NCI-H2196 (cell line): ENCODE data around the gene EXOSC5.

Experiments
- DNase-seq: peaks from one replicate; lab custom pipeline; 2025; ENCODE audit not compliant: unreplicated experiment; lab: John Stamatoyannopoulos, UW

The EXOSC5 gene

DNA sequence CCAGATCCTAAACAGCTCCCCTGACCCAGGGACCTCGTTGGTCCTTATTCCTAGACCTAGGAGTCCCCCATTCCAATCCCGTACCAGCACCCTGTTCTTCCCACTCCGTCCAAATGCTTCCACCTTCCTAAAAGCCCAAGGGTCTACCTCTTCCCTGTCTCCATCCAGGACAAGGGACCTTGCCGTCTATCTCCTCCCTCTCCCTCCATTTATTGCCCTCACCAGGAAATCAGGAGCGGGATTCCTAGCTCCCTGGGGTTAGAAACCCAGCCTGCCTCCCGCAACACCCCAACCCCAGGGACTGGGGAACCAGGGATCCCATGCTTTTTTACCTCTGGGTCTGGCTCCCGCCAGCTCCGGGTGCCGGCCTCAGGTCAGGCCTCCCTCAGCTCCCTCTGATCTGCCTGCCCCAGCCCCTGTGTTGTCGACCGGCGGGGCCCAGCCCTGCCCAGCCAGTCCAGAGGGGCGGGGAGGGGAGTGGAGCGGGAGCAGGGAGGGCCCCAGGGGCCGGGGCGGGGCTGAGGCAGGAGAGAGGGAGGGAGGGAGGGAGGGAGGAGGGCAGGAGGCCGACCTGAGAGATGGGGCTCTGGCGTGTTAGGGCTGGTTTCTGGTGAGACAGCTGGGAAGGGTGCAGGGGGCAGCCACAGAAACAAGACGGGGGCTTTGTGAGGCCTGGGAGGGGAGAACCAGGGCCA, 29.9 kb upstream of the EXOSC5 start, which contains the start of gene B3GNT8:
B3GNT8 (minus strand) TSS at position 423 of the 695 bp plus-strand sequence. CDS start 596 bp downstream, outside the sequence.
- DNase-seq: peak; percentile 85

DNA sequence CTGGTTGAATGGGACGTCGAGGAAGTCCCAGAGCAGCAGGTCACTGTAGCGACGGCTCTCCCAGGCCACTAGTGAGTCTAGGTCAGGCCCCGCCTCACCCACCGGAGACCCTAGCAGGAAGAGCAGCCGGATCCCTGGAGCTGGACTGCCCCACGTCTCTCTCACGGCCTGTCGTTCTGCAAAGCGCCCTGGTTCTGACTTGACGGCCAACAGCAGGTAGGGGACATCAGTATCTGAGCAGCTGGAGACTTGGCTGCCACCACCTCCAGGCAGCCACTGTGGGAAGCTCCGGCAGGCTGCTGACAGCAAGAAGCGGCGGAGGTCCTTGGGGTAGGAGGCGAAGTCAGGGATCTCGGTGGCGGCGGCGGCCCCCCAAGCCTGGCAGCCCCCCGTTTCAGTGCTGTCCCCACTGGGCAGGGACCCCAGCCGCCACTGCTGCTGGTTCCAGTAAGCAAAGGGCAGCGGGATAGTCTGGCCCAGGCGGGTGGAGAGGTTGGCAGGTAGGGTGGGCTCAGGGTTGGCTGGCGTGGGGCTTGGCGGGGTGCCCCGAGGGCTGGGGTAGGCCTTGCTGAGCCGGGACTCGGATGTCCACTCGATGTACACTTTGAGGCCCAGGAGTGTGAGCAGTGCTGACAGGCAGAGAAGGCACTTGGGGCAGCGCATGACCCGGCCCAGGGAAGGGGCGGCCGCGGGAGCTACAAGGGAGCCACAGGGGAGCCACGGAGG, 29.1 kb upstream of the EXOSC5 start:
- DNase-seq: no peak

DNA sequence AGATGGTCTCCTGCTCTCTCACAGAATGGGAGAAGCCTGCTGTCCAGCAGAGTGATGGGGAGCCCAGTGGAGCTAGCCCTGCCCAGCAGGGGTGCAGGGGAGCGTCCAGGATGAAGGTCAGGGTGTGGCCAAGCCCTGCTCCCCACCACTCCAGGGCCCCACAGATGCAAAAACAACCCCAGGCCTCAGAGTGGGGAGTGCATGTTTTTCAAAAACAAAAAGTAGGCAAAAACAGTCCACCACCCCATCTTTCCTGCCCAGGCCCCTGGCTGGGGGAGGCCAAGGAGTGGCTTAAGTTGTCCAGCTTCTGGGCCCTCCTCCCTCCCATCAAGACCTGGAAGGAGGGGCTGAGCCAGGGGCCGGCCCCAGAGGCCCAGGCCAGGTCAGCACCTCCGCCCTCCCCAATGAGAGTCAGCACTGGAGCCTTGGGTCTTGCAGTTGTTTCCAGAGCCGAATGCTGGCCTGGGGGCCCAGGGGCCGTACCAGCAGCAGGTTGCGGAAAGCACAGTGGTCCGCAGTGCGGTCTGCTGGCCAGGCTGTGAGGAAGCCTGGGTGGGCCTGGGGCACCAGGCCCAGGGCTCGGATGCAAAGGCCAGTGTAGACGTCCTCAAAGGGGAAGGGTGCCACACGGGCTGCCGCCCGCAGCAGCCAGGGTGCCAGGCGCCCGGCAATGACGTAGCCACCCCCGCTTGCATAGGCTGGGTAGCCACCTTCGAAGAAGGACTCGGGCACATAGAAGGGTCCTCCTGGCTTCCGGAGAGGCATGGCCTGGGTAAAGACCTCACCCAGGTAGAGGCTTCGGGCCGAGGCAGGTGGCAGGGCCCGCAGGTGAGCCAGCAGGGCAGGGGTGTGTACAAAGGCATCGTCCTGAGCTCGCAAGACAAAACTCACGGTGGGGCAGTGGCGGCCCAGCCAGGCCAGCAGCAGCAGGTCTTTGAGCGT, 28.3 kb upstream of the EXOSC5 start:
- no peak for DNase-seq

DNA sequence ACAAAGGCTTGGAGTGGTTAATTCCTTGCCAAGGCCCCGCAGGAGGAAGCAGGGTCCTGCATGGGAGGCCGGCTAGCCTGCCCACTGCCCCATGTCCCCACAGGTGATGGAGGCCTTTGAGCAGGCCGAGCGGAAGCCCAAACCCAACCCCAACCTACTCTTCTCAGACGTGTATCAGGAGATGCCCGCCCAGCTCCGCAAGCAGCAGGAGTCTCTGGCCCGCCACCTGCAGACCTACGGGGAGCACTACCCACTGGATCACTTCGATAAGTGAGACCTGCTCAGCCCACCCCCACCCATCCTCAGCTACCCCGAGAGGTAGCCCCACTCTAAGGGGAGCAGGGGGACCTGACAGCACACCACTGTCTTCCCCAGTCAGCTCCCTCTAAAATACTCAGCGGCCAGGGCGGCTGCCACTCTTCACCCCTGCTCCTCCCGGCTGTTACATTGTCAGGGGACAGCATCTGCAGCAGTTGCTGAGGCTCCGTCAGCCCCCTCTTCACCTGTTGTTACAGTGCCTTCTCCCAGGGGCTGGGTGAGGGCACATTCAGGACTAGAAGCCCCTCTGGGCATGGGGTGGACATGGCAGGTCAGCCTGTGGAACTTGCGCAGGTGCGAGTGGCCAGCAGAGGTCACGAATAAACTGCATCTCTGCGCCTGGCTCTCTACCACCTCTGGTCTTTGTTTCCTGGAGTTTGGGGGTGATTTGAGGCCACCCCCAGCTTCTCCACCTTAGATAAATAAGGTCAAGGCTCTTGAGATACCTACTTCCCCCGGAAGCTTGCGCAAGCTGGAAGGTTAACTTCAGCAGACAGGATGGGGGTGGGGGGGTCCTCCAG, 27.4 kb upstream of the EXOSC5 start:
- no peak for DNase-seq

DNA sequence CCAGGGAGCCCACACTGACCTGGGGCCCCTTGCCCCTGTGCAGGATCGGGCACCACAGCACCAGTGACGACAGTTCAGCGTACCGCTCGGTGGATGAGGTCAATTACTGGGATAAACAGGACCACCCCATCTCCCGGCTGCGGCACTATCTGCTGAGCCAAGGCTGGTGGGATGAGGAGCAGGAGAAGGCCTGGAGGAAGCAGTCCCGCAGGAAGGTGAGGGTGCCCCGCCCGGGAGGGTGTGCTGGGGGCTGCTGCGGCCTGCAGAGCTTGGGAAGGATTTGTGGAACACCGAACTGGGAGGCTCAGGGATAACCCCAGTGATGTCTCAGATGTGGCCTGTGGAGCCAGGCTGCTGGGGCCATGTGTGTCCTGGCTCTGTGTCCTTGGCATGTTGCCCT, 25.8 kb upstream of the EXOSC5 start:
- DNase-seq: no peak

DNA sequence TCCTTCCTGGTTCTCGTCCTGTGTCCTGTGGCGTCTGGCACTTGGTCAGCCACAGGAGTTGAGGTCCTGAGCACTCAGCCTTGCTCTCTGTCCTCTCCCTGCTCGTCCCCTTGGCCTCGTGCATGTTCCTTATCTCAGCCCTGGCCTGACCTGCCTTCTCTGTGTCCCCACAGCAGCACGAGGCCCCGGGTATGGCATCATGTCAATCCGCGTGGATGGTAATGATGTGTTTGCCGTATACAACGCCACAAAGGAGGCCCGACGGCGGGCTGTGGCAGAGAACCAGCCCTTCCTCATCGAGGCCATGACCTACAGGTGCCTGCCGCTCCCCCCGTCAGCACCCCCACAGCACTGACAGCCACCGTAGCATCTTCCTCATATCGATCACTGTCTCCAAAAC, 25.3 kb upstream of the EXOSC5 start:
- DNase-seq: no peak

DNA sequence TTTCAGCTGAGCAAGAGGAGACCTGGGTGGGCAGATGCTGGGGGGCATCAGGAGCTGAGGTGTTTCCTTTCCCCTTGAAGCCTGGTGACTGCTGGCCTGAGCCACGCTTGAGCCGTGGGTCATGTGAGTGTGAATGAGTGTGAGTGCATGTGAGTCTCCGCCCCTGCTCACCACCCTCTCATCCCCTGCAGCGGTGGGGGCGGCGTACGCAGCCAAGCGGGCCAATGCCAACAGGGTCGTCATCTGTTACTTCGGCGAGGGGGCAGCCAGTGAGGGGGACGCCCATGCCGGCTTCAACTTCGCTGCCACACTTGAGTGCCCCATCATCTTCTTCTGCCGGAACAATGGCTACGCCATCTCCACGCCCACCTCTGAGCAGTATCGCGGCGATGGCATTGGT, 24.8 kb upstream of the EXOSC5 start:
- DNase-seq: no peak

GRCh38 chr19:41421314-41421713, 24.2 kb upstream of the EXOSC5 start:
- DNase-seq: peak; percentile 69

DNA sequence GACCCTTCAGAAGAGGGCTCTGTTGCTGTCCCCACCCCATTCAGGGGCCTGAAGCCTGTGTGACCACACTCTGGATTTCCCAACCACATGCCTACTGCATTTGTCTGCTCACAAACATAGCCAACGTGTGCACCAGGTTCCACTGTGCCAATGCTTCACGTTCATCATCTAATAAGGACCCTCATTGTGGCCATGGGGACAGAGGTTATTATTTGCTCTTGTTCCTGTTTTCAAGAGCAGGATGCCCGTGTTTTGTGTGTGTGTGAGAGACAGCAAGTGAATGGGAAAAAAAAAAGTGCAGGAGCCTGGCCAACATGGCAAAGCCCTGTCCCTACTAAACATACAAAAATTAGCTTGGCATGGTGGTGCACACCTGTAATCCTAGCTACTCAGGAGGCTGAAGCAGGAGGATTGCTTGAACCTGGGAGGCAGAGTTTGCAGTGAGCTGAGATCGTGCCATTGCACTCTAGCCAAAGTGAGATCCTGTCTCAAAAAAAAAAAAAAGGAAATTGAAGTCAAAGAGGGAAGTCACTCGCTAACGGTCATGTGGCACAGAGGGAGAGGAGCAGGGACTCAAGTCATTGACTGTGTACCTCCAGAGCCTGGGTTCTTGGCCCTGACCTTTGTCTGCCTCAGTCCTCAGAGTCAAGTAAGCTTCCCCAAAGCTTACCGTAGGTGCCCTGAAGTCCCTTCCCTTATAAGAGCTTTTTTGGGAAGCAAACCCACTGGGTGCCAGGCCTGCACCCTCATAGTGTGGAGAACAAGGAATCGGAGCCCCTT, 23.1 kb upstream of the EXOSC5 start:
- no peak for DNase-seq

GRCh38 chr19:41416194-41416674, 19.1 kb upstream of the EXOSC5 start:
- peak; percentile 89 for DNase-seq

GRCh38 chr19:41415154-41415571, 18.0 kb upstream of the EXOSC5 start:
- DNase-seq: peak; percentile 93

GRCh38 chr19:41414461-41414860, 17.3 kb upstream of the EXOSC5 start:
- no peak for DNase-seq

DNA sequence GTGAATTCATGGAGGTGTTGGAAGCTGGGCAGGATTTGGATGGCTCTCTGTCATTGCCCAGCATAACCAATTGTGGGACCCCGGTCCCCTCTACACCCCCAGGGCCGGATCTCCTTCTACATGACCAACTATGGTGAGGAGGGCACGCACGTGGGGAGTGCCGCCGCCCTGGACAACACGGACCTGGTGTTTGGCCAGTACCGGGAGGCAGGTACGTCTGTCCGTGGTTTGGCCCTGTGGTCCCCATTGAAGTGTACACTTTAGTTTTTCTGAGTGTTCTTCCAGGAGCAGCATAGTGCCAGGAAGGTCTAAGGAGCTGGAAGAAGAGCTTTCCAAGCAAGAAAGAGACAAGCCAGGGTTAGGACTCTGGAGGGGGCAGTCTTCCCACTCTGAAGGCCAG, 16.8 kb upstream of the EXOSC5 start:
- no peak for DNase-seq

DNA sequence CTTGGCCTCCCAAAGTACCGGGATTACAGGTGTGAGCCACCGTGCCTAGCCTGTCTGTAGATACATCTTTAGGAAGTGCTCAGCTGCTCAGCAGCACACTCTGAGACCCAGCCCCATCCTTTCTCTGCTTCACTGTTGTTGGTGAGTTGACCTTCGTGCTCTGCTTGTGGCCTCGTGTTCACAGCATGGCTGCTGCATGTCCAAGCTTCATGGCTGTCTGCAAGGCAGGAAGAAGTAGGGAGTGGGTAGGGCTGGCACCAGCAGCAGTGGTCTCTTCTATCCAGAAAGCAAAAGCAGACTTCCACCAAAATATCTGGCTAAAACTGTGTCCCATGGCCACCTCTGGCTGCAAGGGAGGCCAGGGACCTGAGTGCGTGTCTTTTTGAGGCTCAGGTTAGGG, 15.8 kb upstream of the EXOSC5 start:
- no peak for DNase-seq

DNA sequence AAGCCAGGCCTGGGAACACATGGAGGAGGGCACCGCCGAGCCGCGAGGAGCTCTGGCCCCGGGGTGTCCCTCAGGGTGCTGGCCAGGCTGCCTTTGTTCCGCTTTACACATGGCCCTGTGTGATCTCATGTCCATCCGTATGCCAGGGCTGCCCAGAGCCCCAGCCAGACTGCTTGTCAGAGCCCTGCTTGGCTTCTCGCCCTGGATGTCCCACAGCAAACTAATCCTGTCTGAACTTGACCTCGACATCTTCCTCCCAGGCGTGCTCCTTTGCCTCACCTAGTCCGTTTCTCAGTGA, 14.8 kb upstream of the EXOSC5 start:
- no peak for DNase-seq

GRCh38 chr19:41411100-41411967, 14.2 kb upstream of the EXOSC5 start:
- DNase-seq: no peak

GRCh38 chr19:41410336-41411054, 13.3 kb upstream of the EXOSC5 start:
- no peak for DNase-seq

GRCh38 chr19:41409288-41409687, 12.1 kb upstream of the EXOSC5 start:
- DNase-seq: peak; percentile 58
